IPS-15b (cell line): ENCODE results near the gene RASSF3.
A peak's percentile ranks its signal among the peaks of the same experiment; 100 is the strongest.
"Not testable (repeated sequence)": the region's sequence is repeated elsewhere in the genome, so short reads cannot be mapped to it uniquely, and the experiment has no call there.

Experiments
- H3K27me3 ChIP-seq: one replicate; pipeline ENCODE4 v1.6.1; 2013; ENCODE audit warnings: low read length; ENCODE audit not compliant: control insufficient read depth, insufficient read depth
- H3K36me3 ChIP-seq: one replicate; pipeline ENCODE4 v1.6.1; 2013; ENCODE audit warnings: low read length; ENCODE audit not compliant: control insufficient read depth, insufficient read depth
- H3K4me1 ChIP-seq: one replicate; pipeline ENCODE4 v1.6.1; 2013; ENCODE audit warnings: mild to moderate bottlenecking, low read length; ENCODE audit not compliant: control insufficient read depth, insufficient read depth
- H3K4me3 ChIP-seq: one replicate; pipeline ENCODE4 v1.5.1; 2013; ENCODE audit warnings: low read depth, low read length
- H3K9ac ChIP-seq: one replicate; pipeline ENCODE4 v1.6.1; 2013; ENCODE audit warnings: low read depth, mild to moderate bottlenecking, low read length
- H3K9me3 ChIP-seq: one replicate; pipeline ENCODE4 v1.6.1; 2013; ENCODE audit warnings: mild to moderate bottlenecking, low read length; ENCODE audit not compliant: control insufficient read depth, insufficient read depth

Gene RASSF3

DNA sequence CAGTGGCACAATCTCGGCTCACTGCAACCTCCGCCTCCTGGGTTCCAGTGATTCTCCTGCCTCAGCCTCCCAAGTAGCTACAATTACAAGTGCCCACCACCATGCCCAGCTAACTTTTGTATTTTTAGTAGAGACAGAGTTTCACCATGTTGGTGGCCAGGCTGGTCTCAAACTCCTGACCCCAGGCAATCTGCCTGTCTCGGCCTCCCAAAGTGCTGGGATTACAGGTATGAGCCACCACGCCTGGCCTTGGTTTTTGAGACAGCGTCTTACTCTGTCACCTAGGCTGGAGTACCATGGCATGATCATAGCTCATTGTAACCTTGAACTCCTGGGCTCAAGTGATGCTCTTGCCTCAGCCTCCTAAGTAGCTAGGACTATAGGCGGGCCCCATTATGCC, 79.9 kb downstream of the RASSF3 start:
- H3K4me3 ChIP-seq, H3K27me3 ChIP-seq, H3K9me3 ChIP-seq, H3K36me3 ChIP-seq, H3K9ac ChIP-seq: not testable (repeated sequence)
- peaks cover 18% of the 10 kb centered on the region for H3K4me1 ChIP-seq

DNA sequence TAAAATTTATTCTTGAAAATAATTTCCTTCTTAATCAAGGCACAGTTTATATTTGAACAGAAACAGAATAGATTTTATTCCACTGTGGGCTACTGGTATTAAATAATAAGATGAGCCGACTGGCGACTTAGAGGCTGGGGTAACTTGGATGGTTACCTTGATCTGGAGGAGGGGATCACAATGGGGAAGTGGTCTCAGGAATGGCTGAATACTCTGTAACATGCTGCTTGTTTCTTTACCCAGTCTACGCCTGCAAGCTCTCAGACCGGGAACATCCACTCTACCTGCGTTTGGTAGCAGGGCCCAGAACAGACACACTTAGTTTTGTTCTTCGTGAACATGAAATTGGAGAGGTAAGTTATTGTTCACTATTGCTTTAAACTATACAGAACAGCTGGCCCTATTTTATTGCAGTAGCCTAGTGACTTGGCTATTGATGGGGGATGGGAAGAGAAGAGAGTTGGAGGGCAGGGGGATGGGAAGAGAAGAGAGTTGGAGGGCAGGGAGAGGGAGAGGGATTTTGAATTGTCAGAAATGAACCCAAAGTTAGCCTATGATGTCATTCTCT, 81.0 kb downstream of the RASSF3 start:
- H3K27me3 ChIP-seq = no peaks in the 10 kb centered on the region
- peak overlapping the region; percentile 9 for H3K4me3 ChIP-seq
- no peaks in the 10 kb centered on the region for H3K9me3 ChIP-seq
- no peak overlapping the region for H3K9ac ChIP-seq
- H3K4me1 ChIP-seq = peaks cover 21% of the 10 kb centered on the region
- no peaks in the 10 kb centered on the region for H3K36me3 ChIP-seq

- no peaks in the 10 kb centered on the region for H3K27me3 ChIP-seq
- H3K4me1 ChIP-seq = peaks cover 21% of the 10 kb centered on the region
- H3K36me3 ChIP-seq = no peaks in the 10 kb centered on the region
- no peak overlapping the region for H3K9ac ChIP-seq
- no peak overlapping the region for H3K4me3 ChIP-seq
- H3K9me3 ChIP-seq = no peaks in the 10 kb centered on the region
Observed at GRCh38 chr12:64691795-64692583, 81.7 kb downstream of the RASSF3 start.

DNA sequence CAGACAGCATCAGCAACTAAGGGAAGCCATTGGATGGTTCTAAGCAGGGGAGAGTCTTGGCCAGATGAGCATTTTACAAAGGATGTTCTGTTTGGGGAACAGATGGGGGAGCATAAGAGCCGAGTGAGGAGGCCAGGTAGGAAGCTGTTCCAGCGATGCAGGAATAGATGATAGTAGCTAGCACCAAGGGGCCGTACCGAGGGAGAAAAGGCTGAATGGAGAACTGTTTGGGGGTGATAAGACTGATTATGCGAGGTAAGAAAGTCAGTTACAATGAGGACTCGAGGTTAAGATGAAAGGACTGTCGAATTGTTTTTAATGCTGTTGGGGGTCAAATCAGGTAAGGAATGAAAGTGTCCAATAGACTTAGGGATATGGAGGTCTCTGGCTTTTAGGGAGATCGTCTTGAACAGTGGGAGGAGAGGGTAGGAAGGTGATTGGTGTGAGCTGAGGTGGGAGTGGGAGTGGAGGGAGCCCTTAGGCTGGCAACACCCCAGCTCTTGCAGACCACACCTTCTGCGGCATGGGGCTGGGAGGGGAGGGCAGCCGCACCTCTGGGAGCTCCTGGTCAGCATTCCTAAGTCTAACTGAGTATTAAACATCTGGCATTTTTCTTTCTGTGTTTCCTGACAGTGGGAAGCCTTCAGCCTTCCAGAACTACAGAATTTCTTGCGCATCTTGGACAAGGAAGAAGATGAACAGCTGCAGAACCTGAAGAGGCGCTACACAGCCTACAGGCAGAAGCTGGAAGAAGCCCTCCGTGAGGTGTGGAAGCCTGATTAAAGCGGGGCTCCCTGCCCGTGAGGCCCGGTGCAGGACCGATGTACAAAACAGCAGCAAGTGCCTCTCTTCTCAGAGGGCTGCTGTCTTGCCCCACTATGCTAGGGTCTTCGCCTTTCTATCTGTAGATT, 84.1 kb downstream of the RASSF3 start:
- Histone ChIP-seq H3K36me3 (no peaks in the 10 kb centered on the region), H3K27me3 (no peaks in the 10 kb centered on the region), H3K4me3 (no peak overlapping the region), H3K9ac (no peak overlapping the region), H3K4me1 (peaks cover 18% of the 10 kb centered on the region), H3K9me3 (no peaks in the 10 kb centered on the region)

GRCh38 chr12:64695550-64695949, 85.3 kb downstream of the RASSF3 start:
- no peak overlapping the region for H3K9ac ChIP-seq
- H3K4me1 ChIP-seq = peaks cover 18% of the 10 kb centered on the region
- no peaks in the 10 kb centered on the region for H3K9me3 ChIP-seq
- H3K27me3 ChIP-seq = no peaks in the 10 kb centered on the region
- H3K36me3 ChIP-seq = no peaks in the 10 kb centered on the region
- H3K4me3 ChIP-seq = no peak overlapping the region

GRCh38 chr12:64696080-64696741, 85.9 kb downstream of the RASSF3 start:
- no peak overlapping the region for H3K9ac ChIP-seq
- H3K36me3 ChIP-seq = no peaks in the 10 kb centered on the region
- no peaks in the 10 kb centered on the region for H3K9me3 ChIP-seq
- H3K4me1 ChIP-seq = peaks cover 16% of the 10 kb centered on the region
- H3K4me3 ChIP-seq = no peak overlapping the region
- H3K27me3 ChIP-seq = no peaks in the 10 kb centered on the region

DNA sequence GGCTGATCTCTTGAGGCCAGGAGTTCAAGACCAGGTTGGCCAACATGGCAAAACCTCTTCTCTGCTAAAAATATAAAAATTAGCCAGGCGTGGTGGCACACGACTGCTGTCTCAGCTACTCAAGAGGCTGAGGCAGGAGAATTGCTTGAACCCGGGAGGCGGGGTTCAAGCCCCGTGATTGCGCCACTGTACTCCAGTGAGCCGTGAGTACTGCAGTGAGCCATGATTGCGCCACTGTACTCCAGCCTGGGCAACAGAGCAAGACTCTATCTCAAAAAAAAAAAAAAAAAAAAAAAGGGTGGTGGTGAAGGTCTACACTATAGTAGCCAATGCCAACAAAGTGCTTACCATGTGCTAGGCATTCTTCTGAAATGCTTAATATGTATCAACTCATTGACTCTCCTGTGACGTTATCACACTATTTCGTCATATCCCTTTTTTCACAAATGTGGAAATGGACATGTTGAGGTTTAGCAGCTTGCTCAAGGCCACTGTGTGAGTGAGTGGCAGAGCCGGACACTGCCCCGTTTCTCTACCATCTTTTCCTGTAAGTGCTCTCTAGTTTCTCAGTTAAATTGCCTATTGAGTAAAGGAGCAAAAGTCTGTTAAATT, 89.3 kb downstream of the RASSF3 start:
- no peaks in the 10 kb centered on the region for H3K36me3 ChIP-seq
- no peak overlapping the region for H3K9ac ChIP-seq
- H3K4me1 ChIP-seq = peaks cover 5% of the 10 kb centered on the region
- H3K4me3 ChIP-seq = no peak overlapping the region
- H3K27me3 ChIP-seq = no peaks in the 10 kb centered on the region
- no peaks in the 10 kb centered on the region for H3K9me3 ChIP-seq

- no peaks in the 10 kb centered on the region for H3K27me3 ChIP-seq
- peaks cover 3% of the 10 kb centered on the region for H3K4me1 ChIP-seq
- H3K9ac ChIP-seq = no peak overlapping the region
- no peaks in the 10 kb centered on the region for H3K36me3 ChIP-seq
- H3K4me3 ChIP-seq = no peak overlapping the region
- no peaks in the 10 kb centered on the region for H3K9me3 ChIP-seq
Observed at GRCh38 chr12:64700532-64700931, 90.2 kb downstream of the RASSF3 start.

DNA sequence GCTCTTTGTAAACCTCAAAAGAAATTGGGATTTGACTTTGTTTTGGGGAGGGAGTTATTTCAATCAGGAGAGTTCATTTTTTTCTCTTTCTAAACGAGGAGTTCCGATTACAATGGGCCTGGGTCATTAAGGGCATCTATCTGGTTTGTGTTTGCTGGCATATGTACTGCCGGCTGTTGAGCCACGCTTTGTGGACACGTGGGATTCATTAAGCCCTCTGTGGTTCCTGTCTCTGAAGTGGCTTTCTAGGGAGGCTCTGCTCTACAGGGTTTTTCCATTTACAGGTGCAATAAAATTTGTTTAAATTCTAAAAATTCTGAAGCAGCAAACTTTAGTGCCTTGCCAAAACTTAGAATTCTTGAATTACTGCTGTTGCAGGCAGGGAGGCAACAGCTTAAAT, 91.0 kb downstream of the RASSF3 start:
- no peaks in the 10 kb centered on the region for H3K36me3 ChIP-seq
- no peaks in the 10 kb centered on the region for H3K27me3 ChIP-seq
- H3K4me3 ChIP-seq = no peak overlapping the region
- no peak overlapping the region for H3K9ac ChIP-seq
- no peaks in the 10 kb centered on the region for H3K9me3 ChIP-seq
- peaks cover under 1% of the 10 kb centered on the region for H3K4me1 ChIP-seq

- Histone ChIP-seq H3K27me3 (no peaks in the 10 kb centered on the region), H3K36me3 (no peaks in the 10 kb centered on the region), H3K4me1 (no peaks in the 10 kb centered on the region), H3K9me3 (no peaks in the 10 kb centered on the region), H3K9ac (no peak overlapping the region), H3K4me3 (no peak overlapping the region)
Observed at GRCh38 chr12:64706306-64706705, 96.0 kb downstream of the RASSF3 start.

GRCh38 chr12:64706857-64707256, 96.6 kb downstream of the RASSF3 start:
- H3K9me3 ChIP-seq = no peaks in the 10 kb centered on the region
- H3K4me3 ChIP-seq = no peak overlapping the region
- H3K36me3 ChIP-seq = no peaks in the 10 kb centered on the region
- no peaks in the 10 kb centered on the region for H3K27me3 ChIP-seq
- H3K4me1 ChIP-seq = no peaks in the 10 kb centered on the region
- H3K9ac ChIP-seq = no peak overlapping the region
